Lower lobe of right lung (tissue), 2 donors: ENCODE measurements around the gene MISP. TPM values are rescaled to one million over a fixed set of nuclear protein-coding genes. Genes with fewer than 3 reads are reported as not detected.

ENCODE experiments used
- ATAC-seq, 2 donors: fragments of 200-7000 bp; cut with Tn5 transposase; one replicate each; pipeline ENCODE4 v1.9.1; 2020 to 2022; ENCODE audit warnings: mild to moderate bottlenecking in 2 of 2, moderate library complexity in 2 of 2
- DNase-seq: peaks from one replicate; pipeline ENCODE4 v3.0.0-alpha.2; 2020
- H3K27ac ChIP-seq: fragments of 200-600 bp; one replicate; pipeline ENCODE4 v1.8.0; 2022
- H3K27me3 ChIP-seq: fragments of 200-600 bp; one replicate; pipeline ENCODE4 v1.8.0; 2022; ENCODE audit warnings: low read depth
- H3K36me3 ChIP-seq: fragments of 200-600 bp; one replicate; pipeline ENCODE4 v1.8.0; 2022; ENCODE audit warnings: mild to moderate bottlenecking
- H3K4me1 ChIP-seq: fragments of 200-600 bp; one replicate; pipeline ENCODE4 v1.8.0; 2022
- H3K4me3 ChIP-seq: fragments of 200-600 bp; one replicate; pipeline ENCODE4 v1.8.0; 2022; ENCODE audit warnings: mild to moderate bottlenecking
- H3K9me3 ChIP-seq: fragments of 200-600 bp; one replicate; pipeline ENCODE4 v1.8.0; 2022
- CTCF ChIP-seq: fragments of 200-600 bp; IDR thresholded peaks from one replicate; pipeline ENCODE4 v1.8.0; 2022; ENCODE audit warnings: antibody characterized with exemption, mild to moderate bottlenecking
- intact Hi-C: fragments of 100-400 bp; cut with DNase I; formaldehyde crosslinking; loops from one replicate; pipeline ENCODE4 v1.11.0; 2022
- total RNA-seq: library from RNA; stranded (reverse); fragmentation: NEBNext Ultra II Directional; extraction: Animal tissue kit (Norgen Biotek cat#: 25700); gene quantifications from one replicate; pipeline ENCODE4 v1.2.1, GENCODE V29; 2021
- donor health status: DM: no; HTN: yes; CAD: no; lungs with severe emphysema.

Gene MISP
- total RNA-seq, 1 donor from 2014 or later: 8.9 TPM

DNA sequence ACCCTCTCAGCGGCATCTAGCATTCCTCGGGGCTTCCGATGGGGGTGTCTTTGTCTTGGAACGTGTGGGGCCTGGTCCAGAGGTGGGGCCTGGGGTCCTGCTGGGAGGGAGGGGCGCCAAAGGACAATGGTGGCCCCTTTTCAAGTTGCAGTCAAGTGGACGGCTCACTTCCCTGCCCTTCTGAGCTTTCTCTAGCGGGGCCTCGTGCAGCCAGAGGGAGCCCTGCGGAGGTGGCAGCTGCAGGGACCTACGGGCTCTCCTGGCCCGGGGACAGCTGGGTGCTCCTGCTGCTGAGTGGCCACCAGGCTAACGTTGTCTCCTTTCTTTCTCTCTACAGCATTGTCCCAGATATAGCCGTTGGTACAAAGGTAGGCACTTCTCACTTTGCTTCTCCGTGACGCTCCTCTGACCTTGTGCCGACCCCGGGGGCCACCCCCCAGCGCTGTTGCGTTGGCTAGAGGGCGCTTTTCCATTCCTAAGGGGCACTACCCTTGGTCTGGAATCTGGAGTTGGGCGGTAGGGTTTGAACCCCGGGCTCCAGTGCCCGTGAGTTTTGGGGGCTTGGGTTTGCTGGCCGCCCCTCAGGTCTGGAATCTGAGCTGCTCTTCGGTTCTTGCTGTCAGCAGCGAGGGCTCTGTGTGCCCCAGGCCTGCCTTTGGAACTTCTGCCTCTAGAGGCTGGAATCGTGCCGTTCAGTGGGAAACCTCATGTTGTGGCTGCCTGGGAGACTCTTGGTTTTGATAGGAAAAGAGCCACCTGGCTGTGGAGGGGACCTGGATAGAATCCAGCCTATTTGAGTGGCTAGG lies 48.4 kb downstream of the MISP start:
- peak overlapping the region; percentile 96 for H3K27ac ChIP-seq
- ATAC-seq (no peak), DNase-seq (no peak)
- intact Hi-C loops: no loop called here
- peak overlapping the region; percentile 85 for H3K4me3 ChIP-seq
- TF ChIP-seq CTCF: no peak
- H3K36me3 ChIP-seq: peaks cover 45% of the 10 kb centered on the region
- H3K4me1 ChIP-seq: peaks cover 70% of the 10 kb centered on the region
- H3K9me3 ChIP-seq: no peaks in the 10 kb centered on the region
- no peaks in the 10 kb centered on the region for H3K27me3 ChIP-seq

- Histone ChIP-seq H3K27ac (peak overlapping the region; percentile 96), H3K4me3 (peak overlapping the region; percentile 85), H3K27me3 (no peaks in the 10 kb centered on the region), H3K9me3 (no peaks in the 10 kb centered on the region), H3K4me1 (peaks cover 69% of the 10 kb centered on the region), H3K36me3 (peaks cover 58% of the 10 kb centered on the region)
- no peak for DNase-seq
- ATAC-seq: no peak
- intact Hi-C loops: no loop called here
- no peak for TF ChIP-seq CTCF
Measured at GRCh38 chr19:800360-801029, 49.6 kb downstream of the MISP start.

- peaks cover 61% of the 10 kb centered on the region for H3K4me1 ChIP-seq
- no peak for TF ChIP-seq CTCF
- H3K36me3 ChIP-seq: peaks cover 65% of the 10 kb centered on the region
- H3K9me3 ChIP-seq: no peaks in the 10 kb centered on the region
- H3K27ac ChIP-seq: peak overlapping the region; percentile 96
- peak overlapping the region; percentile 85 for H3K4me3 ChIP-seq
- DNase-seq: peak; percentile 88
- peak; percentile 0 to 26 for ATAC-seq
- intact Hi-C loops: no loop called here
- H3K27me3 ChIP-seq: no peaks in the 10 kb centered on the region
Measured at GRCh38 chr19:801030-801860, 50.3 kb downstream of the MISP start.

GRCh38 chr19:801861-802497 lies 51.1 kb downstream of the MISP start:
- intact Hi-C loops: no loop called here
- H3K36me3 ChIP-seq: peaks cover 72% of the 10 kb centered on the region

More at GRCh38 chr19:801861-802497, 51.1 kb downstream of the MISP start:
- Histone ChIP-seq H3K27ac (peak overlapping the region; percentile 96), H3K4me1 (peaks cover 58% of the 10 kb centered on the region), H3K27me3 (no peaks in the 10 kb centered on the region), H3K9me3 (no peaks in the 10 kb centered on the region), H3K4me3 (peak overlapping the region; percentile 85)
- no peak for TF ChIP-seq CTCF
- DNase-seq (peak; percentile 76), ATAC-seq (peak; percentile 22 to 58)
